HFF-Myc (cell line): ENCODE results near the gene BRINP2.

Source experiments
- DNase-seq: peaks from one replicate; pipeline ENCODE4 v3.0.0-alpha.2; 2011; ENCODE audit warnings: low read depth; ENCODE audit errors: extremely low read depth
- H3K4me3 ChIP-seq: replicated peaks from 2 replicates; pipeline ENCODE4 v1.5.1; 2011; ENCODE audit warnings: low read depth, mild to moderate bottlenecking, control low read depth, low read length
- CTCF ChIP-seq: IDR thresholded peaks from 2 replicates; pipeline ENCODE4 v1.5.1; 2012; ENCODE audit warnings: mild to moderate bottlenecking, low read depth, low read length, control low read depth; ENCODE audit errors: missing control alignments

The BRINP2 gene

GRCh38 chr1:177142010-177142409, 28.7 kb upstream of the BRINP2 start:
- H3K4me3 ChIP-seq = no peak overlapping the region
- no peak for TF ChIP-seq CTCF
- no peak for DNase-seq

GRCh38 chr1:177142791-177143271, 27.9 kb upstream of the BRINP2 start:
- no peak for DNase-seq
- no peak for TF ChIP-seq CTCF
- H3K4me3 ChIP-seq = no peak overlapping the region

- no peak for DNase-seq
- H3K4me3 ChIP-seq = no peak overlapping the region
- no peak for TF ChIP-seq CTCF
Measured at GRCh38 chr1:177145106-177146070, 25.4 kb upstream of the BRINP2 start.

GRCh38 chr1:177146499-177146898, 24.3 kb upstream of the BRINP2 start:
- H3K4me3 ChIP-seq = no peak overlapping the region
- DNase-seq = no peak
- no peak for TF ChIP-seq CTCF

- no peak overlapping the region for H3K4me3 ChIP-seq
- DNase-seq = no peak
- TF ChIP-seq CTCF = no peak
Measured at GRCh38 chr1:177162243-177162642, 8.5 kb upstream of the BRINP2 start.

GRCh38 chr1:177163844-177164379, 6.8 kb upstream of the BRINP2 start:
- no peak for DNase-seq
- 0 out of 2 replicates have a peak overlapping the region, but pooled peaks have one; percentile 18 for H3K4me3 ChIP-seq

More at GRCh38 chr1:177163844-177164379, 6.8 kb upstream of the BRINP2 start:
- no peak for TF ChIP-seq CTCF
